Type B pancreatic cell (in vitro differentiated cells): Measurements from ENCODE around the gene ZNF770. TPM values are rescaled to one million over a fixed set of nuclear protein-coding genes. Genes with fewer than 3 reads are reported as not detected.
"Not testable (repeated sequence)": the region's sequence is repeated elsewhere in the genome, so short reads cannot be mapped to it uniquely, and the experiment has no call there.

ENCODE experiments used
- DNase-seq: peaks from one replicate; pipeline ENCODE4 v3.0.0; 2021; ENCODE audit warnings: mixed read lengths; ENCODE audit not compliant: unreplicated experiment; ENCODE audit errors: extremely low spot score
- H3K27ac Mint-ChIP-seq: 2 replicates; pipeline ENCODE4 v1.8.0; 2021; ENCODE audit warnings: mild to moderate bottlenecking, mixed read lengths
- H3K27me3 Mint-ChIP-seq: 2 replicates; pipeline ENCODE4 v1.8.0; 2021; ENCODE audit warnings: mixed read lengths
- H3K36me3 Mint-ChIP-seq: 2 replicates; pipeline ENCODE4 v1.8.0; 2021; ENCODE audit warnings: mixed read lengths
- H3K4me1 Mint-ChIP-seq: one replicate; pipeline ENCODE4 v1.8.0; 2021; ENCODE audit warnings: mixed read lengths; ENCODE audit not compliant: unreplicated experiment
- H3K4me3 Mint-ChIP-seq: 2 replicates; pipeline ENCODE4 v1.8.0; 2021; ENCODE audit warnings: mild to moderate bottlenecking, mixed read lengths
- H3K9me3 Mint-ChIP-seq: 2 replicates; pipeline ENCODE4 v1.8.0; 2021; ENCODE audit warnings: mixed read lengths
- CTCF ChIP-seq: fragments of 200-600 bp; sonication (generic); conservative IDR thresholded peaks from 2 replicates; pipeline ENCODE4 v1.5.0; 2021; ENCODE audit warnings: antibody characterized with exemption, mild to moderate bottlenecking
- total RNA-seq: library from RNA; stranded (reverse); gene quantifications from 2 replicates; pipeline ENCODE4 v1.2.1, GENCODE V29; 2021; ENCODE audit warnings: low replicate concordance

ZNF770 gene
- total RNA-seq, 1 donor from 2014 or later, result 58.7 TPM

GRCh38 chr15:34941185-34941698 is 46.8 kb downstream of the ZNF770 start:
- H3K27ac Mint-ChIP-seq, result no peak overlapping the region
- no peak for DNase-seq
- H3K4me1 Mint-ChIP-seq, result no peaks in the 10 kb centered on the region
- H3K27me3 Mint-ChIP-seq, result no peaks in the 10 kb centered on the region
- no peak for TF ChIP-seq CTCF
- peaks cover 15% of the 10 kb centered on the region for H3K36me3 Mint-ChIP-seq
- no peaks in the 10 kb centered on the region for H3K9me3 Mint-ChIP-seq
- no peak overlapping the region for H3K4me3 Mint-ChIP-seq

- Mint-ChIP-seq H3K27me3 (no peaks in the 10 kb centered on the region), H3K36me3 (peaks cover 32% of the 10 kb centered on the region), H3K4me1 (no peaks in the 10 kb centered on the region), H3K9me3 (no peaks in the 10 kb centered on the region), H3K27ac (no peak overlapping the region), H3K4me3 (no peak overlapping the region)
- no peak for TF ChIP-seq CTCF
- no peak for DNase-seq
Observed at GRCh38 chr15:34933432-34933975, 54.6 kb downstream of the ZNF770 start.

DNA sequence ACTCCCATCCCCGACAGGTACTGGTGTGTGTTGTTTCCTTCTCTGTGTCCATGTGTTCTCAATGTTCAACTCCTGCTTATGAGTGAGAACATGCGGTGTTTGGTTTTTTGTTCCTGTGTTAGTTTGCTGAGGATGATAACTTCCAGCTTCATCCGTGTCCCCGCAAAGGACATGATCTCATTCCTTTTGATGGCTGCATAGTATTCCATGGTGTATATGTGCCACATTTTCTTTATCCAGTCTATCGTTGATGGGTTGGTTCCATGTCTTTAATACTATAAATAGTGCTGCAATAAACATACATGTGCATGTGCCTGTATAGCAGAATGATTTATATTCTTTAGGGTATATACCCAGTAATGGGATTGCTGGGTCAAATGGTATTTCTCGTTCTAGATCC is 59.7 kb downstream of the ZNF770 start:
- H3K27ac Mint-ChIP-seq, result not testable (repeated sequence)
- H3K36me3 Mint-ChIP-seq, result peaks cover 56% of the 10 kb centered on the region

More for the DNA sequence above, 59.7 kb downstream of the ZNF770 start:
- H3K27me3 Mint-ChIP-seq, H3K4me1 Mint-ChIP-seq, H3K4me3 Mint-ChIP-seq, H3K9me3 Mint-ChIP-seq, DNase-seq: not testable (repeated sequence)

Other genes starting within 250 kb of the ZNF770 start
- 0.50 and 0.89 TPM in 2 replicates for gene GJD2, start 233.3 kb downstream of the ZNF770 start, total RNA-seq
- gene ACTC1, start 192.7 kb downstream of the ZNF770 start, total RNA-seq, result 0.52 and 19.7 TPM in 2 replicates
- gene AQR, start 18.5 kb downstream of the ZNF770 start, total RNA-seq, result 38.0 and 38.3 TPM in 2 replicates
- not detected in 2 replicates for gene NANOGP8, start 97.0 kb upstream of the ZNF770 start, total RNA-seq